ENCODE results near the gene STAT4.

STAT4 gene

GRCh38 chr2:191144217-191144616 is 6.6 kb downstream of the STAT4 start:
- DNase-seq, result no peak

DNA sequence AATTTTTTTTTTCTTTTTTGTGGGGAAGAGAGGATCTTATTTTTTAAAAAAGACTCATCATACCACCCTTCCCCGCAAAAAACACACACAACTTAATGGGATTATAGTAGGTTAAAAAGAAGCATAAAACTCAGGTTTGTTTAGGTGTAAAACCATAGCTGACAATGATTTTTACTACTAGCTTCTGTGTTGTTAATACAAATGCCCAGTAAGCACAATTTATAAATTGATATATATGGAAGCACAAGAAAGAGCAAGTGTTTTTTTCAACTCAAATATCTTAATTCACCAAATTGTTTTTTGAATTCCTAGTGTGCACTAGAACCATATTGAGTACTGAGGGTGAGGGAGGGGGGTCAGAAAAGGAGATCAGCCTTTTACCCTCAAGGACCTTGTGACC is 7.0 kb downstream of the STAT4 start:
- no peak for DNase-seq

- no peak for DNase-seq
These were observed 21.9 kb downstream of the STAT4 start for GRCh38 chr2:191128911-191129304.

GRCh38 chr2:191128172-191128910 is 22.5 kb downstream of the STAT4 start:
- no peak for DNase-seq

GRCh38 chr2:191127235-191127634 is 23.6 kb downstream of the STAT4 start:
- no peak for DNase-seq

- DNase-seq, result no peak
These were observed 24.3 kb downstream of the STAT4 start for GRCh38 chr2:191126386-191127085.

DNA sequence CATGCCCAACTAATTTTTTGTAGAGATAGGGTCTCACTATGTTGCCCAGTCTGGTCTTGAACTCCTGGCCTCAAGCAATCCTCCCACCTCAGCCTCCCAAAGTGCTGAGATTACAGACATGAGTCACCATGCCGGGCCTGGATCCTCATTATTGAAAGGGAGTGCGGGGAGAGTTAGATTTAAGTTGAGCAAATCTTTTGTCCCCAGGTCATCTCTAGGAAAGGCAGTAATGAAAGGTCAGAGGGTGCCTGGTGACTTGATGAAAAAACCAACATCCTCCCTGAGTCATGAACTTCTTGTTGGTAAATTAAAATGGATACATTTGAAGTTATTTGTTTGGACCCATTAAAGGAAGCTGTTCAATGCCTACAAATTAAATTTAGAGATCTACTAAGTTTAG is 25.1 kb downstream of the STAT4 start:
- no peak for DNase-seq

DNA sequence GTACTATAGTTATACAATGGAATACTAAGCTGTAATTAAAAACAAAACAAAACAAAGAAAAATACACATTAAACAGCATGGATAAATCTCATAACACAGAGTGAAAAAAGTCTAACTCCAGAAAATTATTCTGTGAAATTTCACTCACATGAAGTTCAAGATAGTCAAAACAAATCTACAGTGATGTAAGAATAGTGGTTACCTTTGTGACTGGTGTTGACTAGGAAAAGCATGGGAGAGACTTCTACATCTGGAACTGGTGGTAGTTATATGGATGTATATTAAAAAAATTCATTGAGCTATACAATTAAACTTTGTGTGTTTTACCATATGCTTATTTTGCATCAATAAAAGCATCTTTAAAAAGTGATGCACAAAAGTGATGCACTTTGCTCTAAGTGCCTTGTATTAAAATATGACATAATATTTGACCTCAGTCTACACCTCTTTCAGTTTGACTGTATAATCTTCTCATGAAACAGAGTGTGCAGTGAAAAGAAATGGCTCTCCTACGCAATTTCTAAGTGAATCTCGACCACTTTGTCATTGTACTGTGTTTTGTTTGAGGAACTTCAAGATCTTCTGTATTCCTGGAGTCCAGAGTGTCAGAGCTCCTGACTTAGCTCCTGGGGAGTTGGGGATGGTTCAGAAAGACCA is 28.0 kb downstream of the STAT4 start:
- no peak for DNase-seq

- DNase-seq, result no peak
These were observed 33.5 kb downstream of the STAT4 start for GRCh38 chr2:191117341-191117740.

- DNase-seq, result no peak
These were observed 35.0 kb downstream of the STAT4 start for GRCh38 chr2:191115804-191116203.

DNA sequence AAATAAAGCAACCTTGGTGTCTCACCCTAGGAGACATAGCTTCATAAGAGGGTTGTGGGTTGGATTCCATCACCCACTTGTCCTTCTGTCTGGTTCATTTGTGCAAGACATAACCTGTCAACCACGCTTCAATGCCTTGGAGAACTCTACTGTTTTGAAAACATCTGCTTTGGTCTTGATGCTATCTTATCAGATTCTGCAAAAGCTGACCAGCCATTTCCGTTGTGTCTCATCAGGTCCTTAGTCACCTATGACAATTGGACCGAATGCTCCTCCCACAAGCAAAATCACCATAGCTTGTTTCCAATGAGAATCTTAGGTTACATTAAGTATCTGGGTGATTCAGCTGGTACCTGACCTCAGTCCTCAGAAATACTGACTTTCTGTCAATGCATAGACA is 35.4 kb downstream of the STAT4 start:
- DNase-seq, result no peak

GRCh38 chr2:191114403-191114886 is 36.3 kb downstream of the STAT4 start:
- DNase-seq, result no peak

- DNase-seq, result no peak
These were observed 37.0 kb downstream of the STAT4 start for GRCh38 chr2:191113761-191114160.

DNA sequence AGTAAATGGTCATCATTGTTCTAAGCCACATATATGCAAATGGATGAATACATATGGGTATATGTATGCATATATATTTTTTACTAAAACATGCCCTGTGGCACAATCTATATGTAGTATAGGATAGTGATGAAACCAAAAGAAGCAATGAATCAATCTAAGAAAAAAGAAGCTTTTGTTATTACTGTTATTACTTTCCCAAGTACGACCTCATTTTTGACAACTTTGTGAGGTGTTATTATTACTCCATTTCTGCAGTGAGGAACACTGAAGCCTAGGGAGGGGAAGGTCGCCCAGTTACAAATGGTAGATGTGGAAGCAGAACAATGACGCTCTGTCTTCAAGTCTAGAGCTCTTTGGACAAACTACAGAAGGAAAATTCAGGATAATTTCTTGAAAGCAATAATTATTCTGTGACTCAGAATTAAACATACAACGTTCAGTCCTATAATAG is 38.3 kb downstream of the STAT4 start:
- DNase-seq, result no peak

DNA sequence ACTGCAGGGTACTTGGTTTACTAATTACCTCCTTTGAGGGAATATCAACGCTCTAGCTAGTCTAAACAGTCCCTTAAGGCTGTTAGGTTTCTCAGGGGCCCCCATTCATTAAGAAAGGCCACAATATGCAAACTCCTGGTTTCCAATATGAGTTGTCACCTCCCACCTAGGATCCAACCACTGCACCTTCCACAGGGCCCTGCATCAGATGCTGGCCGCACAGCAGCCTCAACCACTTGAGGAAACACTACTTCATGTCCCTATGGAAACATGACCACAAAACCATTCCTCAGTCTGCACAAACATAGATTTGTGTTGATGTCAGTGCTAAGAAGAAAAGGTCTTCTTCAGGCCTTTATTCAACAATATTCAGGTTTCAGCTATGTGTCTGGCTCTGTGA is 40.9 kb downstream of the STAT4 start:
- DNase-seq, result no peak

DNA sequence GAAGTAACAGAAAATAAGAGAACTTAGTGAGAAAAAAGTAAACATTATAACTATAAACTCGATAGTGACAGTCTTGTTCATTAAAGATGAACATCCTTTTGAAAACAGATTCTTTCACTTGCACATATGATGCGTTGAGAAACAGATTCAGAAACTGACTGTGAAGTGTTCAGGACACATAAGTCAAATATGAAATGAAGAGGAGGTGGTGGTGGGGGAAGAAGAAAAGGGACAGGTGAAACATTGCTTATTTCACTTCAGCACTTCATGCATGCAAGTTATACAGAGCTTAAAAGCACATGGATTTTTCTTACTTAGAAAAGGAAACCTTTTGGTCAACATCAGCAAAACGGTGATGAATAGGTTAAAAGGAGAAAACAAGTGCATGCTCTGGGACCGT is 42.5 kb downstream of the STAT4 start:
- no peak for DNase-seq

DNA sequence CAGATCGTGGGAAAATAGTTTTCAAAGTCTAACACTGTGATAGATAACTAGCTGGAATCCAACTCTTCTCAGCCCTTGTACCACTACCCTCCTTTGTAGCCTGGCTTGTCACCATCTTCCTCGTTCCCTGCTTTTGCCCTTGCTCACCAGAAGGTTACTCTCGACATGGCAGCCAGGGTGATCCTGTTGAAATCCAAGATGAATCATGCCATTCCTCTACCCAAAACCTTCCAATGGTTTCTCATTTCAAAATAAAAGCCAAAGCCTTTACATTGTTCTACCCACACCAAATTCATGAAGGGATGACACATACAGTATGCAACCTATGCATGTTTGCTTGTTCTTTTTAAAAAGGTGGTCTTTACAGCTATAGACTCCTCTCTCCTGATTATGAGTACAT is 45.7 kb downstream of the STAT4 start:
- no peak for DNase-seq

DNA sequence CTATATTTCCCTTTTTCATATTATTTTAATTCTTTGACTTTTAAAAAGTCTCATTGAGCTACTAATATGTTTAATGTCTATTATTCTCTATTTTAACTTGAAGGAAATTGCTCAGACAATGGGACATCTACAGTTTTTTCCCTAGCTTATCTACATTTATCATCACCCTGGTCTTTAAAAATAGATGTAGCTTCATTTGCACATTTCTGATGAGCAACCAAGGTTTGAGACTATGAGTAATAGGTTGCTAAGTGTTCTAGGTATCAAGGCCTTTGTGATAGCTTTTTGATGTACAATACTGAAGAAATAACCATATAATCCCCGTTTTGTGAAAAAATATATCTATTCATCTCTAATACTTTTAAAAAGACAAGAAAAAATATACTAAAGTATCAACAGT is 47.0 kb downstream of the STAT4 start:
- DNase-seq, result no peak

DNA sequence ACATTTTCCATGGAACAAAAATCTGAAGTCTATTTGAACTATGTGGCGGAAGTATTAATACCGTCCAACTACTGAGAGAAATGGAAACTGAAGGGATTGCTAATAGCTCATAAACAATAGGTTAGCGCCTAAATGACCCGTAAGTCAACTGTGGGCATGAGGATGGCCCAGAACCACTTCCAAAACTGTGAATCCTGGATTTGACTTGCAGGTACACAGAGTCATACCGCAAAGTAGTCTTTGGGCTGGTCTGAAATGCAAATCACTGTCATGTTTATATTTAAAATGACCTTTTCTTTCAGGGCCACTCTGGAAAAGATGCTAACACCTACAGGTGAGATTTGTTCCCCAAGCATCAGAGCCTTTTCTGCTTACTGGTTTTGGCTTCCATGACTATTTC is 50.6 kb downstream of the STAT4 start:
- no peak for DNase-seq

GRCh38 chr2:191087311-191087710 is 63.5 kb downstream of the STAT4 start:
- DNase-seq, result no peak

- no peak for DNase-seq
These were observed 64.1 kb downstream of the STAT4 start for GRCh38 chr2:191086706-191087105.

DNA sequence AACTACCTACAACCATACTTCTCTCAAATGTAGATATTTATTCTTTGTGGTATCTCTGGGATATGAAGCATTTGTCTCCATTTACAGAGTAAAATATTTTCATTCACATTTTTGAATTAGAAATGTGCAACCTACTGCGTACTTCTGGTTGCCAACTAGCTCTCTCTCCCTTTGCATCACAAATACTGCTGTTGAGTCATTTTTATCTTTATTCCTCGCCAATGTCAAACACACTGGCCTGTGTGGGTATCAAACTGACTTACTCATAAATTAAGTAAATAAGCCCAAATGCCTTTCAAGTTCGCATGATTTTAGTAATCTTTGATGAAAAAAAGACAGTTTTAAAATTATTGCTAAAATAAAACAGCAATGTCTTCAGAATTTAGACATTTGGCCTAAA is 67.3 kb downstream of the STAT4 start:
- no peak for DNase-seq

DNA sequence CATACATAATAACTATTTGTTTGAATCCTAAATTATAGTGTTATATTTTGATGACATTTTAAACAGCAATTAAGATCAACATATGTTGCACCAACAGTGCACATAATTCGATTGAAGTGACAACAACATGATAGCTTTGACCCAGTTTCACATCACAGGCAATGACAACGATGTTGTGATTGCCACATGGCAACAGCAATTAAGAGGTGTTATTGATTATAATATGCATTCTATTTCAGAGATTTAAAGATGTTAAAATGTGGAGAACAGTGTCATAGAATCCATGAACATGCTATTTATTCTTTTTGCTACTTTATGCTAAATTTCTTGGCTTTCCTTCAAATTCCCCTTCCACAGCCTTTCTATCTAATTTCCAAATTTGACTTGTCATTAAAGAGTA is 68.5 kb downstream of the STAT4 start:
- DNase-seq, result no peak

Data from NCI-H2171 (cell line).